Erythroblast (primary cell): ENCODE results near the gene UBE2S.
A peak's percentile ranks its signal among the peaks of the same experiment; 100 is the strongest.

Experiments used
- GATA1 ChIP-seq: IDR thresholded peaks from 2 replicates; pipeline ENCODE4 v1.6.1; 2011; ENCODE audit warnings: low read depth, mild to moderate bottlenecking, control low read depth, low read length, moderate library complexity
- POLR2A ChIP-seq: IDR thresholded peaks from 2 replicates; pipeline ENCODE4 v1.6.1; 2011; ENCODE audit warnings: mild to moderate bottlenecking, low read length

- TF ChIP-seq POLR2A (peak; percentile 22), GATA1 (no peak)
These were observed 24.1 kb downstream of the UBE2S start for GRCh38 chr19:55383279-55384130.
